OCI-LY1 (cell line): Measurements from ENCODE around the gene FADS6.

Experiments used
- CTCF ChIP-seq: fragments of 200-600 bp; sonication (generic), shearing (Covaris generic); IDR thresholded peaks from 2 replicates; pipeline ENCODE4 v1.5.1; 2017; ENCODE audit warnings: mild to moderate bottlenecking, antibody characterized with exemption, low read length, moderate library complexity, mixed read lengths
- EZH2 ChIP-seq: fragments of 200-600 bp; sonication (generic), shearing (Covaris generic); IDR thresholded peaks from 2 replicates; pipeline ENCODE4 v1.8.0; 2017; ENCODE audit warnings: borderline replicate concordance, mixed run types, mild to moderate bottlenecking, antibody characterized with exemption, low read length, moderate library complexity, mixed read lengths

- no peak for TF ChIP-seq CTCF
- TF ChIP-seq EZH2 = no peak
Observed at GRCh38 chr17:74873037-74873873, 20.2 kb downstream of the FADS6 start.
